ENCODE data around the gene CTCFL.
"Not testable (repeated sequence)": the region's sequence is repeated elsewhere in the genome, so short reads cannot be mapped to it uniquely, and the experiment has no call there.

CTCFL gene

DNA sequence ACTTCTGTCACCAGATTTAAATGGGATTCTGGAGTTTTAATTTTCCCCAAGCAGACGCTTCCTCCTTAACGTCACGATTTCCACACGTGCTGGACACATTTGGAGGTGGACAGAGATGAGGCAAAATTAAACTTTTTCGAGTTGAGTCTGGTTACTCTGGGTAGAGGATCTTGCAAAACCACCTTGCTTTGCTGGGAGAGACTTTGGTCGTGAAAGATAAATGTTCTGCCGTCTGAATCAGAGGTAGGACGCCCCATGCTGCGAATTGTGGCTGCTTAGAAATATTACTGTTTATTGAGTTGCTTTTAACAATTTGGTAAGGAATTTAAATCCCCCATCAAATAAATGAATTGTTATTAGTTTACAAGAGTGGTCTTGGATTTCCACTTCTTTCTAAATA lies 46.8 kb downstream of the CTCFL start:
- DNase-seq: no peak

DNA sequence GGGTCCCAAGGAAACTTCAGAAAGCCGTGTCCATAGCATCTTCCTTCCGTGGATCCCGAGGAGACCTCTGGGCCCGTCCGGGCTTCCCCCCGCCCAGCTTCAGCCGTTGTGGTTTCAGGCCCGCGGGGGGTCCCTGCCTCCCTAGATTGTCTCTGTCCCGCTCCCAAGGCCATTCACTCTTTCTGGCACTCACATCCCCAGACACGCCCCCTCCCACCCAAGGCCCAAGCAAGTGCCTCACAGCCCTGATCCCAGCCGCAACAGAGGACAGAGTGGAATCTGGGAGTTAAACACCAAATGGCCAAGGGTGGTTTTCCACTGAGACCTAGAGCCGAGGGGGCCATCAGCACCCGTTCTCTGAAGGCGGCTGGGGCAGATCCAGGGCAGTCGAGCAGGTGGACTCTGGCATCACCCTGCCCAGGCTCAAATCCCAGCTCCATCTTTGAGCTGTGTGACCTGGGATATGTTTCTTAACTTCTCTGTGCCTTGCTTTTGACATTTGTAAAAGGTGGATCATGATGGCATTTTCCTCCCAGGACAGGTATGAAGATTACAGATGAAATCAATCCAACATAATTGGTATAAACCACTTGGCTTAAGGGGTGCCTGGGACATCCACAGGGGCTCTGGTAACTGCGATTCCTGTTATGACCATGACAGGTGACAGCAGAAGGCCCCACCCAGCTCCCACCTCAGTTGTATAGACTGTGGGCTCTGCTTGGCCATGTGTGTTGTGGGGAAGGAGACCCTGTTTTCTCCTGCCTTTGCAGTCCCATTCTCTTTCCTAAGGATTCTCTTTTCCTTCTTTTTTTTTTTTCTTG lies 48.1 kb downstream of the CTCFL start:
- no peak for DNase-seq

DNA sequence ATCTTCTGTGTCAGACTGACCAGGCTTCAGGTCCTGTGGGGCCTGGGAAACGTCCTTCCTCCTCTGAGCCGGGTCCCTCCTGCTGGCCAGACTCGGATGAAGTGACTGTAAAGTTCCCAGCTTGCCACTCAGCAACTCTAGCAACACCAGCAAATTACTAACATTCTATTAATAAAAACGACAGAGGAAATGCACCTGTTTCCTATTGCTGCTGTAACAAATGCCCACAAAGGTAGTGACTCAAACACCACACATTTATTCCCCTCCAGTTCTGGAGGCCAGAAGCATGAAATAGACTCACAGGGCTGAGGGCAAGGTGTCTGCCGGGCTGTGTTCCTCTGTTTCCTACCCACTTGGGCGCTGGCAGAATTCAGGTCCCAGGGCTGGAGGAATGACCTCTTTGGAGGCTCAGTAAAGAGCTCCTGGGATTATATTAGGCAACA lies 48.8 kb downstream of the CTCFL start:
- DNase-seq: no peak

DNA sequence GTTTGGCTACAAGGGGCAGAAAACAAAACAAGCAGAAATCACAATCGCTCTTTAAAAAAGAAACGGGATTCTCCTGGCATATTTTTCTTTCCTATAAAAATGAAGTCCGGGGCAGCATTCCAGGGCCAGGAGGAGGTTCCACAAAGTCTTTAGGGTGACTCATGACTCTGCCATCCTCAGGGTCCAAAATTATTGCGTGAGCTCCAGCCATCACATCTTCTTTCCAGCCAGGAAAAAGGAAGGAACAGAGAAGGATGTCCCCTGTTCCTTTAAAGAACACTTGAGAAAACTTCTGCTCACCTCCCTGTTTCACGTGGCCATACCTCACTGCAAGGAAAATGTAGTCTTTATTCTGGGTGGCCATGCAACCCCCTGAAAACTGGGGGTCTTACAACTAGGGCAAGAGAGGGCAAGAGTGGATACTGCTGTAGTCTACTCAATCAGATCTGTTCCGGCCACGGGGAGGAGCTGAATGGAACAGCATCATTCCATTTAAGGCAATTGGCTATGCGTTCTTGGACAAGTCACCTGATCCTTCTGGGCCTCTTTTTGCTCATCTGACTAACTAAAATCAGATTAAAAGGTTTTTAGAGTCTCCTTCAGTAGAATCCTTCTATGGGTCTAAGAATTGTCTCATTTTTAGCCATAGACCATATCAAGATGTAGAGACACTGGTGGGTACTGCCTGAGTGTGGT lies 49.4 kb downstream of the CTCFL start:
- DNase-seq: no peak

DNA sequence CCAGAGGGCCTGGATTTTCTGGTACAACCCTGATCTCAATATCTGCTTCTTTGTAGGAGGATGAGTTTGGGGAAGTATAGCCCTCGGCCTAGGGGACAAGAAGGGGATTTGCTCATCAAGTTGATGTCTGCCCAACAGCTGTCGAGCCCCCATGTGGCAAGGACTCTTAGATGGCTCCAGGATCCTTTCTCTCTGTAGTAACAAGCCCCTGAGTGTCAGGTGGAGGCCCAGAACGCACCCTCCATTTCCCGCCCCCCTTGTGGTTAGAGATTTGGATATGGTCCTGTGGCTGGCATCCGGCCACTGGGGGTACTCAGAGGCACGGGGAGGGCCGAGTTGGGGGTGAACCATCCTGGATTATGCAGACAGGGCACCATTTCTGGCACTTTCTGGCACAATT lies 50.1 kb downstream of the CTCFL start:
- DNase-seq: no peak

DNA sequence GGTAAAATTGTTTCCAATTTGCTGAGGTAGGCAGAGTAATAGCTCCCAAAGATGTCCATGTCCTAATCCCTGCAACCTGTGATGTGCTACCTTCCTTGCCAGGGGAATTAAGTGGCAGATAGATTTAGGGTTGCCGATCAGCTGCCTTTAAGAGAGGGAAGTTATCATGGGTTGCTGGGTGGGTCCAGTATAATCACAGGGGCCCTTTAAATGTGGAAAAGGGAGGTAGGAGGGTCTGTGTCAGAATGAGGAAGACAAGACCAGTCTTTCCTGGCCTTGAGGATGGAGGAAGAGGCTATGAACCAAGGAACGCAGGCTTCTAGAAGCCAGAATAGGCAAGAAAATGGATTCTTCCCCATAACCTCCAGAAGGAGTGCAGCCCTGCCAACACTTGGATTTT lies 50.7 kb downstream of the CTCFL start:
- no peak for DNase-seq

DNA sequence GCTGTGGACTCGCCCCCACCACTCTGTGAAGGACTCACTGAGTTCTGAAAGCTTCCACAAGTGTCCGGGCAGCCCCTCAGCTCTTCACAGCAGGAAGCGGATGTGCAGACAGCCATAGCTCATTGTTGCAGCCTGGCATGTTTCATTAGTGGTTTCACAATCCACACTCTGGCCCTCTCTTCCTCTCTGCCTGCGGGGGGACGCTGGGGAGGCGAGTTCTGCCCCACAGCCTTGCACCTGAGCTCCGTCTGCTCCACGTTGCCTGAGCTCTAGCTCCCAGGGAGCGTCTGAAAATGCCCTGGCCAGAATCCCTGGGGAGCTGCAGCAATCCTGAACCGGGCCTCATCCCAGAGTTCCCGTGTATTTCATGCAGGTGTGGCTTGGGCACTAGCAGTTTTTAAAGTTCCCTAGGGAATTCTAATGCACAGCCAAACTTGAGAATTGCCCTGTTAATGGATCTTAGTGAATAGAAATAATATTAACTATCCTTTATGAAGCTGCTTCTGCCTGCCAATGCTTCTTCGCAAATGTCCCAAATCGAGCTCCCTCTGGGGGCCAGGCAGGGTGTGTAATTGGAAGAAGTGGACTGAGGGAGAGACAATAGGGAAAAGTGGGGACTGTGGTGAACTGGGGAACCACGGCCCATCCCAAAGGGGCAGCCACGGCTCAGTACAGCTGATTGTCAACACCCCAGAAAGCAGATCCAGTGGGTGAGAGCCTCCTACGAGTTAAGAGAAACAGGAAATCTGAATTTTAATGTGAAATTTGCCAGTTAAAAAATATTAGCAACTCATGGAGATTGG lies 51.5 kb downstream of the CTCFL start:
- DNase-seq: peak; percentile 21 to 44

DNA sequence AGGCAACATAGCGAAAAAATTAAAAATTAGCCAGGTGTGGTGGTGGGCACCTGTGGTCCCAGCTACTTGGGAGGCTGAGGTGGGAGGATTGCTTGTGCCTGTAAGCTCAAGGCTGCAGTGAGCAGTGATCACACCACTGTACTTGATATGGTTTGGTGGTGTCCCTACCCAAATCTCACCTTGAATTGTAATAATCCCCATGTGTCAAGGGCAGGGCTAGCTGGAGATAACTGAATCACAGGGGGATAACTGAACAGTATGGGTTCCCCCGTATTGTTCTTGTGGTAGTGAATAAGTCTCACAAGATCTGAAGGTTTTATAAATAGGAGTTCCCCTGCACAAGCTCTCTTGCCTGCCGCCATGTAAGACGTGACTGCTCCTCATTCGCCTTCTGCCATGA lies 52.5 kb downstream of the CTCFL start:
- DNase-seq: not testable (repeated sequence)

DNA sequence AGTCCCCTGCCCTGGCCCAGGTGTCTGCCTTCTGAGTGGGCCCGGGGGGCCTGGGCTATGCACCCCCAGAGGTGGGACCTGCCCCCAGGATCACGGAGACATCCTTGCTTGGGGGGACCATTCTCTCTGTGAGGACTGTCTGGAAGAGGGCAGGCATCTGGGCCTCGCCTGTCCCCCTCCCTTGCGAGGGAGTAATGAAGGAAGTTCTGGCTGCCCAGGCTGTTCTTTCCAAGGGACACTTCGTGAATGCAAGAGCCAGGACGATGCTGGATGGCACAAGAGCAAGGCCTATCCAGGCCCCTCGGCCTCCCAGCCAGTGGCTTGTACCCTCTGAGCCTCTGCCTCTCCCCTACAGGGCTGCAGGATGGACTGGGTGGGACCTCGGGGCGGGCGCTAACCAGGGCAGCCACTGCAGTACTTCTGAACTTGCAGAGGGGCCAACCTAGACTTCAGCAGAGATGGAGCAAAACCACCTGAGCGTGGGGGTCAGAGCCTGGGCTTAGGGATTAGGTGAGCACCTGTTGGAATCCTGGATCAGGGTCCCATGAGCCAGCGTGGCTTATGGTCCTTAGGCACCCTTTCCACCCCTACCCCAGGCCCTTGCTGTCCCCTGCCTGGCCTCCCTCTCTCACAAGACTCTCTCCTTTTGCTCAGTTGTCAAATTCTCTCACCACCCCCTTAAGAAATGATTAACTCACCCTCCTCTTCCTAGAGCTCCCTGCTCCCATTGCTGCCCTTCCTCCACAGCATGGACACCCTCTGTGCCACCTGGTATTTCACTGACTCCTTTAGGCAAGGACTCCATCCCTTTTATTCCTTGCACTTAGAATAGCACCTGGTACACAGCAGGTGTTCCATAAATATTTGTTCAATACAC lies 53.2 kb downstream of the CTCFL start:
- no peak for DNase-seq

DNA sequence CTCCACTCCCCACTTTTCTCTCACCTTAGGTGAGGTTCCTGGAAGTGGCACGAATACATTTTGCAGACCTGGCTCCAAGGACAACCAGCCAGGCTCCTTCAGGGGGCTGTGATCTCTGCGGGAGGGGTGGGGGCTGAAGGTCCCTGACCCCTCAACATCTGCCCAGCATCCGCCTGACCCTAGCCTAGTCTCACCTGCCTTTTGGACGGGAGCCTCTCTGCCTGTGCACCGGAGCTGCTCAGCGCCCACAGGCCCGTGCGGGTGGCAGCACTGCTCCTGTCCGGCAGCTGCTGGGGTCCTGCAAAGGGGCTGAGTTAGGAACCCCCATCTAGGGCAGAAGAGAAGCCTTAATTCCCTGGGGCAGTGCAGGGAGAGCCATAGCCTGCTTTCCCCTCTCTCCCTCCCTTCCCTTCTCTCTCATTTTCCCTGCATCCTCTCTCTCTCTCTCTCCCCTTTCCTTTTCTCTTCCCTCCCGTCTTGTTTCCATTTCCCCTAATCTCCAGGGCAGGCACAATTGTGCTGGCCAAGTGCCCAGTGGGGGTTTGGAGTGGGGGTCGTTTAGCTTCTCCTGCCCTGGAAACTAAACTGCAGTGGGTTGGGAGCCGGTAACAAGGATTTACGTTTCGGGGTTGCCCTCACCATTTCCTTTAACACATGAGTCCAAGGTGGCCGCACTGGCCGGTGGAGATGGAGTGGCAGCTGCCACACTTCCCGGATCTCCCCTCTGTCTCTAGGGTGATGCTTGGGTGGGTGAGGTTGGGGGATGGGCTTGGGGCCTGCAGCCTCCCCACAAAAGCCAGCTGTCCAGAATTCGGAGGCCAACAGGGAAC lies 54.1 kb downstream of the CTCFL start:
- no peak for DNase-seq

DNA sequence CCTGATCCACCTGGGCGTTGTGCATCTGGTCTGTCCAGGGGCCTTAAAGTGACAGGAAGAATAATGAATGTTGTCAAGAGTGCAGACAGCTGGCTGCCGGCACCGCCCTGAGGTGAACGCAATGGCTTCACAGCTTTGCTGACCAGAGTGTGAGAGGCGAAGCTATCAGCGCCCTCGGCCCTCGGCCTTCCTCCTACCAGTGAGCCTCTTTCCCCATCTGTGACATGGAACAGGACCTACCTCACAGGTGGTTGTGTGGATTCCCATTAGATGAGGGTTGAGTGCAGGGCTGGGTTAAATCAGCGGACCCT lies 54.8 kb downstream of the CTCFL start:
- no peak for DNase-seq

DNA sequence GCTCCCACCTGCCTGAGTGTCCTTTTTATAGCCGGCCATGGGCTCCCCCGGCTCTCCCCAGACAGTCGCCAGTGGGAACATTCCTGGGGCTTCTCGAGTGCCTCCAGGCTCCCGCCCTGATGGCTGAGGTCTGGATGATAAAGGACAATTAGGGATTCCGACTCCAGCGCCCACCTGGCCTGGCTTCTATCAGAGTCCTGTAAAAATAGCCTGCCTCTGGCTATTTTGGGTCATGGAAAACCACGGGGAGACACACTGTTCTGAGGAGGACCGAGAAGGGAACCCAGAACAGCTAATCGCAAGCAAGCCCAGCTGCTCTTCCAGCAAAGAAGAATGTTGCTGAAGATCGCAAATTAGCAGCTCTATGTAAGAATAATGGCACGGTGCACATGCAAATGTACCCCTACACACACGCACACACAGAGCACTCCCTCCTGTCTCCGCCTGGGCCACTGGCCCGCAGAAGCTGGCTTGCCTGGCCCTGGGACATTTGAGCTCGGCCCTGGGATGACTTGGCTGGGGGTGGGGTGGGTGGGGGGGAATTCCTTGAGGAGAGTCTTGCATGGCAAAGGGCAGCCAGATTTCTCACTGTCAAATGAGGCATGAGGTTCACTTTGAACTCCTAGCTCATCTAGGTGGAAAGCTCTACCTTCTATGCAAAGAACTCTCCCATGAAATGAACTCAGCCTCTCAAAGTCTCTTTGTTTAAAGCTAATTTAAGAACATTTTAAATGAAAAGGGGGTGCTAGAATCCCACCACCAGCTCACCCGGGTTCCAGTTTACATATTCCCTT lies 55.3 kb downstream of the CTCFL start:
- no peak for DNase-seq

DNA sequence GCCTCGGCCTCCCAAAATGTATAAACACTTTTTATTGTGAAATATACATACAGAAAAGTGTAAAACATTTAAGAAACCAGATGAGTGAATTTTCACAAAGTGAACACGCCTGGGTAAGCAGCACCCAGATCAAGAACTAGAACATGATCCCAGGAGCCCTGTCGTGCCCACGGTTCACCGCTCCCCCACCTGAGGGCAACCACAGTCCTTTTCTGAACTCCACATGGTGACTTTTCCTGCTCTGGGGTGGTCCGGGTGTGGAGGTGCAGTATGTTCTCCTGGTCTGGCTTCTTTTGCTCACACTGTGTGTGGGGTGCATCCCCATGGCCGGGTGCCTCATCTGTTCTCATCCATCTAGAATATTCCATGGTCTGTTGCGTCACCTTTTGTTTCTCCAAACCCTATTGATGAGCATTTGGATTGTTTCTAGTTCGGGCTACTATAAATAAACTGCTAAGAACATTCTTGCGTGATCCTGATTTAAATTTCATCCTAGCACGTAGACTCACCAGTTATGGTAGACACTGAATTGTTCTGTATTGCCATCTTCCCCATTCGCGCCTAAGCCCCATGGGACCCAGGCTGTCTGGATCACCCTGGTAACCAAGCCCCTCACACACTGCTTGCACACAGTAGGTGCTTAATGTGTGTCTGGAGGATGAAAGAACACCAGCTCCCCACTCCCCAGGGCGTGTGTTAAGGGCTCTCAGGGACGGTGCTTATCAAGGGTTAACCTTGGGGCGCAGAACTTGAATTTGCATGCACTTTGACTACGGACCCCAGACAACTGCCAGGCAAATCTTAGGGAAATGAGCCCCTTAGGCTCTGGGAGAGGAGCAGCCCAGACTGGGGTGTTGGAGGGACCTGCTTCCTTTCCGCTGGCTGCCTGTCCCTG lies 56.2 kb downstream of the CTCFL start:
- no peak for DNase-seq

DNA sequence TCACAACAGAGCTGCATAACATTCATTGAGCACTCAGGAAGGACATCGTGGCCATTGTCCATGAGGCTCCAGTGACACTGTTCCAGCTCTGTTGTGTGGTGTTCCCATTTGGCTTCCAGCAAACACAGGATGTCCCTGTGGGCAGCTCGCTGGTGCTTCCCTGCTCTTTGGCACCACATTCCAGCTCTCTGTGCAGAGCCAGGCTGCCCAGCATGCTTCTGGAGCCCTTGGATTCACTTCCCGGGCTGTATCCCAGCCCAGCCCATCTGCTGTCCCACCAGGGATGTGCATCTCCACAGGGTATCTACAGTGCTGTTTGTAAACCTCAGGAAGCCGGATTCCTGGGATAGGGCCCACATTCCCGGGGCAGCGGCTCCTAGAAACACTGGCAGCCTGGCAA lies 57.2 kb downstream of the CTCFL start:
- DNase-seq: no peak

DNA sequence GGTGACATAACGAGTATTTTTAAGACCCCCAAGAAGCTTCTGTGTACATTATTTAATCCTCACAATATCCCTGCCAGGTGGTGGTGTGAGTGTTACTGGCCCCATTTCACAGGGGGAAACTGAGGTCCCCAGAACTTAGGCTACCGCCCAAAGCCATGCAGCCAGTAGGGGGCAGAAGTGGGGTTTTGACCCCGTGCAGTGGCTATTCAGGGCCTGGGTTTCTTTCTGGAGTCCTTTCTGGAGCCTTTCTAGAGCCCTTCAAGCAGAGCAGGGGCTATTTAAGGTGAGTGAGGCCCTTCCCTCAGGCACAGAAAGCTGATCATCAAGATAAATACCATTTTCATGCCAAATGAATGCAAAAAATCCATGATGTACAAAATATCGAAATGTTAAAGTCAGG lies 59.0 kb downstream of the CTCFL start:
- DNase-seq: no peak

DNA sequence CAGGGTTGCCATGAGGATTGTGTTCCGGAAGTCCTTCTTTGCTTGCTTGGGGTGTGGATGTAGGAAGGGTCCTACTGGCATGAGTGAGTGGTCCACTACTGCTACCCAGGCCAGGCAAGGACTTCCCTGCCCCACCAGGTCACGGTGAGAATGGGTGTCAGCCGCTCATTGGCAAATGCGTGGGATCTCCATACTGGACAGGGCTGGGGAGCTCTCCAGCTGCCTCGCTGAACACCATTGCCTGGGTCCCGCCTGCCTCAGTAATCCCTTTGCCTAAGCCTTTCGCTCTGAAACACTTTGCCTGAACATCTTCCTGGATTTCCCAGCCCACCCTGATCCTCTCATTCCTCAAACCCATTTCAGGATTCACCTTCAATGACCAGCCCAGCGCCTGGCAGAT lies 59.5 kb downstream of the CTCFL start:
- no peak for DNase-seq

DNA sequence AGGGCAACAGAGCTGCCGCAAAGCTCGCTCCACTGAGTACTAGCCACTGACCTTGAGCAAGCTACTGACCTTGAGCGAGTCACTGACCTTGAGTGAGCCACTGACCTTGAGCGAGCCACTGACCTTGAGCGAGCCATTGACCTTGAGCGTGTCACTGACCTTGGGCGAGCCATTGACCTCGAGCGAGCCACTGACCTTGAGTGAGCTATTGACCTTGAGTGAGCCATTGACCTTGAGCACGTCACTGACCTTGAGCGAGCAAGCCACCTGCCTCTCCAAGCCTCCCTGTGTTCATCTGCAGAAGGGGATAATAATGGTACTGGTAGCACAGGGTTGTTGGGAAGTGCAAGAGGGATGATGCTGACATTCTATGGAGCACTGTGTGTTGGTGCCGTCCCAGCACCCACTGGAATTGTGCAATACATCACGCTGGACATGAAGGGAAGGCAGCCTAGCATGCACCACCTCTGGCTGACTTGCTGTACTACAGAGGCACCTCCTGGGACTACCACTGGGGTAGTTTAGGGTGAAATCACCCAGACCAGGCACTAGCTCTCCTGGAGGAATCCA lies 60.2 kb downstream of the CTCFL start:
- peak in 1 of 2 donors; percentile 49 for DNase-seq

DNA sequence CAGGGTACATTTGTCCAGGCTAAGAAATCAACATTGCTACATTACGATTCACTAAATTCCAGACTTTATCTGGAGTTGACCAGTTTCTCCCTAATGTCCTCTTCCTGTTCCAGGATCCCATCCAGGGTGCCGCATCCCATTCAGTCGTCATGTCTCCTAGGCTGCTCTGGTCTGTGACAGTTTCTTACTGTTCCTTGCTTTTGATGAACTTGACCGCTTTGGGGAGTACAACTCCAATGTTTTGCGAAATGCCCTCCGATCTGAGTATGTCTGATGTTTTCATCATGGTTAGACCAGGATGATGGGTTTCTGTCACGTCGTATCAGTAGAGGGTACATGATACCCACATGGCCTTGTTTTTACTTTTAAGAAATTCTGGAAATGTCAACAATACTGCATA lies 62.2 kb downstream of the CTCFL start:
- DNase-seq: no peak

DNA sequence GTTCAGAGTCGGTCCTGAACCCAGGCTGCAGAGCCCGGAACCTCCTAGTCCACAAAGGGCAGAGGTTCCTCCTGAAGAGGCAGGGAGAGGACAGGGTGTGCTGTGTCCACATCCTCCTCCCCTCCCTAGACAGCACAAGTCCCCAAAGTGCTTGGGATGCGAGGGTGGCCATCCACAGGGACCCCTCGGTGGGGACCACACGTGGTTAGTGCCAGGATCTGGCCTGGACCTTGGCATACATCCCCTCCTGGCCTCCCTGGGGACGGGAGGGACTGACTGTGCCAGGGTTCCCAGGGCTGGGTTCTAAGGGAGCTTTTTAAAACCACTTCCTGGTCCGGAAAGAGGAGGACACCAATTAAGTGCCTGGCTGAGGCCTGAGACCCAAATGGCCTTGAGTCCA lies 63.2 kb downstream of the CTCFL start:
- no peak for DNase-seq

All from CD4-positive, alpha-beta T cell treated with Interferon alpha-2 for 1 hour (primary cell).